Activated CD4-positive, CD25-positive, alpha-beta regulatory T cell treated with anti-CD3 and anti-CD28 coated beads, Interleukin-2, amount 50 U/mL, for 72 hours (primary cell): ENCODE data around the gene HERC6.
"Not testable (repeated sequence)": the region's sequence is repeated elsewhere in the genome, so short reads cannot be mapped to it uniquely, and the experiment has no call there.

Experiments used
- DNase-seq: peaks from one replicate; pipeline ENCODE4 v3.0.0; 2021

HERC6 gene

DNA sequence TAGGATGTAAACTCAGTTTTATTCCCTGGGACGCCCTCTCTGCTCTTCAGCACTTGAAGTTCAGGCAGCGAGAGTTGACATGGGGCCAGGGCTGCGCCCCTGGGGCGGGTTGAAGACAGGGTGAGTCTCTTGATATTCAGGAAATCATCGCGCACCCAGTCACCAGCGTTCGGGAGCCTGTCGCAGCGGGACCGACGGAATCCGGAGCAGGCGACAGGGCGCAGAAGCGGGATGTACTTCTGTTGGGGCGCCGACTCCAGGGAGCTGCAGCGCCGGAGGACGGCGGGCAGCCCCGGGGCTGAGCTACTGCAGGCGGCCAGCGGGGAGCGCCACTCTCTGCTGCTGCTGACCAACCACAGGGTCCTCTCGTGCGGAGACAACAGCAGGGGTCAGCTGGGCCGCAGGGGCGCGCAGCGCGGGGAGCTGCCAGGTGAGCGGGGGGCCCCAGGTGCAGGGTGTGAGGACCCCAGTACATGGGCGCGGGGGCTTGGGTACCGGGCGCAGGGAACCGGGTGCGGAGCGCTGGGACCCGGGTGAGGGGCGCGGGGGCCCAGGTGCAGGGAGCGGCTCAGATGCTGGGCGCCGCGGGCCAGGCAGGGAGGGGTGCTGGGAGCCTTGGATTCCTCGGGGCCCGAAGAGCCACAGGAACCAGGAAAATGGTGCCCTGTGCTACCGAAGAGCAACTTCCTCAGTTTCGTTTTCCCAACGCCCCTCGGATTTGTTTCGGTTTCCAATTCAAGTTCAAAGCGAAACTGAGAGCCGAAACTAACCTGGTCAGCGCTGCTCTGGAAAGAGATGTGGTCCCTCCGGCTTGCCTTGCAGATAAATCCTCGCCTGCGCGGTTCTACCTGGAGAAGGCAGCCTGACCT is at the start of gene HERC6:
Gene HERC6 (plus strand): TSS at position 162 of the 869 bp plus-strand sequence. CDS start 70 bp downstream, at position 232.
- peak; percentile 68 for DNase-seq

DNA sequence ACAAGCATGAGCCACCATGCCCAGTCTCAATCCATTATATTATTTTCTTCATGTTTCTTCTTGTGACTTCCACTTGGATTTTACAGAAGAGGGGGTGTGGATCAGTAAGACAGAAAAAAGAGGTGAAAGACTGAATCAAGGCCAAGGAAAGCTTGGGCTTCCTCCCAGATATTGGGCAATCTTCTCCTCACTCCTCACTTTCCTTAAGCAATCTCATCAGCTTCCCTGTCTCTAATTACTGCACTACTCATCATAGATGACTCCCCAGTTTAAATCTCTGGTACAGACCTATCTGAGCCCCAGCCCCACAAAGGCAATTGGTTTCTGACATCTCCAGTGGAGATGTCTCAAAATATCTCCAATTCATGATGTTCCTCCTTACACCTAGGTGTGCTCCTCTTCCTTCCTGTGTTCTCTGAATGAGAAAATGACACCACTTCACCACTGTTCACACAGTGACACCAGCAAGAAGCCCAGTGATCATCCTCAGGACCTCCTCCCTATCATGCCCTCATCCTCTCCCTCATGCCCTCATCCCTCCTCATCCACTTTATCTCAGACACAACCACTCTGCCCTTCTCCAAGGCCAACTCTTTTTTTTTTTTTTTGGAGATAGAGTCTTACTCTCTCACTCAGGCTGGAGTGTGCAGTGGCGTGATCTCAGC is 44.8 kb upstream of the HERC6 start:
- no peak for DNase-seq

DNA sequence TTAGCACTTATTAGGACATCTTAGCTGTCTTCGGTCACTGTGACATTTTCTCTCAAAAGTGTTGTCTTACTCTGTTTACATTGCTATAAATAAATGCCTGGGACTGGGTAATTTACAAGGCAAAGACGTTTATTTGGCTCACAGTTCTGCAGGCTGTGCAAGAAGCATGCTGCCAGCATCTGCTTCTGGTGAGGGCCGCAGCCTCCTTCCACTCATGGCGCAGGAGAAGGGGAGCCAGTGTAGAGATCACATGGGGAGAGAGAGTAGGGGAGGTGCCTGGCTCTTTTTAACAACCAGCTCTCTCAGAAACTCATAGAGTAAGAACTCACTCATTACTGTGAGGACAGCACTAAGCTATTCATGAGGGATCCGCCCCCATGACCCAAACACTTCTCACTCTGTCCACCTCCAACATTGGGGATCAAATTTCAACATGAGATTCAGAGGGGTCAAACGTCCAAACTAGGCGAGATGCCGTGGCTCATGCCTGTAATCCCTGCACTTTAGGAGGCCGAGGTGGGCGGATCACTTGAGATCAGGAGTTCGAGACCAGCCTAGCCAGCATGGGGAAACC is 43.5 kb upstream of the HERC6 start:
- DNase-seq = no peak

DNA sequence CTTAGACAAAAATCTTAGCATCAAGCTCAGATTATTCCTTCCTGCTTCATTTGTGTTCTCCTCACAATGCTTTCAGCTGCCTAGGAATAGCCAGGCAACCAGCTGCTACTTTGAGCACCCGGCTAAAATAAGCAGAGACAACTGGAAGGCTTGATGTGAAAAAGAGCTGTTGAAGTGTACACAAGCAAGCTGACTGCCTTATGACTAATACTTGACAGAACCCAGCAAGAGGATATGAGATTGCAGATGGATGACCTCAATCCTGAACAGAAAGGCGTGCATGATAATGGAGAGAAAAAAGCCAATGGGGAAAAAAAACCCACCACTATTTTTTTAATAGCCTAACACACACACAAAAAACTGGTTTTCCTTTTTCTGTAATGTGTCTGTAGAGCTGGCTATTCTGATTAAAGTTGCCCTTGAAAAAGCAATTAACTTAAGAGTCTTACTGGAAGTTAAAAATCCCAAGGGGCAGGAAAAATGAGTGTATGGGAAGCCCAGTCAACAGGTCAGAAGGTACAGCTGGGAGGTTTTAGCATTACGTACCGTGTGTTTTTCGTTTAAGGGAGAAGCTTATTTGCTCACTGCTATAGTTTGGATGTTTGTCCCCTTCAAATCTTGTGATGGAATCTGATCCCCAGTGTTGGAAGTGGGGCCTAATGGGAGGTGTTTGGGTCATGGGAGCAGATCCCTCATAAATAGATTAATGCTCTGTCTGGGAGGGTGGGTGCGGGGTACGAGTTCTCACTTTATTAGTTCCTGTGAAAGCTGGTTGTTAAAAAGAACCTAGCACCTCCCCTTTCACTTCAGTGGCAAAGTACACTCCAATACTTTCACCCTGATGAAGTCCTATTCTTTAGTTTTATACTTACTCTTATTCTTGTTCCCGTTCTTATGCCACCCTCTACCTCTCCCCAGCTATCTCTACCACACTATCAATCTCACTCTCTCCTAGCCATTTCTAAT is 37.1 kb upstream of the HERC6 start:
- no peak for DNase-seq

DNA sequence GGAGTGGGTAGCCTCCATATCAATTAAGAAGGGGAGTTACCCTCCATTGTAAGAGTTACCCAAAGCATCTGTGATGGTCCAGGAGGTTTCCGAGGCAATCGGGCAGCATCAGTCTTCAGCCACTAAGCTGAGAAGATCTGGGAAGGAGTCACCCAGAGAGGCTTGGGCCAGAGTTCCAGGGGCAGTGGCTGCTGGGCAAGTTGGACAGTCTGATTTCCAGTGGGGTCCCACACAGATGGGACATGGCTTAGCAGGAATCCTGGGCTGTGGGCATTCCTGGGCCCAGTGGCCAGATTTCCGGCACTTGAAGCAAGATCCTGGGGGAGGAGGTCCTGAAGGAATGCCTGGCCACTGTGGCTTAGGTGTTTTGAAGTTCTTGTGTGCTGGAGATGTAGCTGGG is 31.8 kb upstream of the HERC6 start:
- not testable (repeated sequence) for DNase-seq

DNA sequence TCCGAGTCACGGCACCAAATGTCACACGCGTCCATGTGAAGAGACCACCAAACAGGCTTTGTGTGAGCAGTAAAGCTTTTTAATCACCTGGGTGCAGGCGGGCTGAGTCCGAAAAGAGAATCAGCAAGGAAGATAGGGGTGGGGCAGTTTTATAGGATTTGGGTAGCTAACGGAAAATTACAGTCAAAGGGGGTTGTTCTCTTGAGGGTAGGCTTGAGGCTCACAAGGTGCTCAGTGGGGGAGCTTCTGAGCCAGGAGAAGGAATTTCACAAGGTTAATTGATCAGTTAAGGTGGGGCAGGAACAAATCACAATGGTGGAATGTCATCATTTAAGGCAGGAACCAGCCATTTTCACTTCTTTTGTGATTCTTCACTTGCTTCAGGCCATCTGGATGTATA is 29.9 kb upstream of the HERC6 start:
- DNase-seq = not testable (repeated sequence)

DNA sequence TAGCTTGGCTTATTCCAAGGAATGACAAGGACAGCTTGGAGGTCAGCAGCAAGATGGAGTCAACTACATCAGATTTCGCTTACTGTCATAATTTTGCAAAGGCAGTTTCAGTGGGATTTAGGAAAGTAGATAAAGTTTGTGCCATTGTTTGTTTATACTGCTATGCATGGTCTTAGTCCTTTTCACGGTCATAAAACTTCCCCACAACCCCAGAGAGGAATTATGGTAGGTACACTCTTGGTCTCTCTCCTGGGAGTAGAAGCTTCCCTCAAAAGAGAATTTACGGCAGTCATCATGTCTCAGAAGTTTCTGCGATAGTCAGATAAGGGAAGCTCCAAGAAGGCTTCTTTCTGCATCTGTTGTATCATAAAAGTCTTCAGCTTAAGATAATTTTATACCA is 27.9 kb upstream of the HERC6 start:
- no peak for DNase-seq

DNA sequence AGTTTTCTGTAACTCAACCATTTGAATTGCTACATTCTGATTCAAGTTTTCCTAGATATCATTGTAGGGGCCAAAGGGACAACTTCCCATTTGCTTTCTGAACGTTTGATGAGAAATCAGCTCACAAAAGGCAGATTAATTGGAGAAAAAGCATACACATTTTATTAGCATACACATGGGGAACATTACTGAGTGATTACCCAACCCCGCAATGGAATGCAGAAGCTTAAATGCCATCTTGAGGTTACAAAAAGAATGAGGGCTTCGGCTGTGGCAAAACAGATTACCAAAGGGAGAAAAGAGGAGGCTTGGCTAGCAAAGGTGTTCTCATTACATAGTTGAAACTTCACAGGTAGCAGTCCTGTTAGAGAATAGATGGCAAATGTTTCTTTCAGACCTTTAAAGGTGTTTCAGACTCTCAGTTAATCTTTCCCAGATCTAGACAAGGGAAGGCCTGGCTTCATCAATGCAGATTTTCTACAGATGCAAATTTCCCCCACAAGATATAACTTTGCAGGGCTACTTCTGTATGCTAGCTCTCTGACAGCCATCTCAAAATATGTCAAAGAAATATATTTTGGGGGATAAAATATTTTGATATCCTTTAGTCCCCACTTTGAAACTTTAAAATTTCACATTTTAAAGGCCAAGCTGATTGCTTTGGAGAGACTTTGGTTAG is 26.5 kb upstream of the HERC6 start:
- DNase-seq = no peak

DNA sequence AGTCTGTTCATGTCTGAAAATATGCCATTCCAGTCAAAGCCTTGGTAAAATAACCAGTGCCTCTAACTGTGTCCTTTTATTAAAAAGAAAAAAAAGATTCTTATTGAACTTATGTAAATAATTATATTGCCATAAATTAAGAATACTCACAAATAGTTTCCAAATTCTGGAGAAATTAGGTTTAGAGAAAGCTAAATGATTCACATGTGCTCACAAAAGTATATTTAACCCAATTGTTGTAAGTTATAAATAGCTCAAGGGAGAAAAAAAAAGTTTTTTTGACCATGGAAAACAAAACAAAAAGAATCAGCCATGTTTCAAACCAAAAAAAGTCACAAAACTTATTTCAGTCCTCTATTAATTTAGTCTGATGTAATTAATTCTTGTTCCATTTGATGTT is 25.3 kb upstream of the HERC6 start:
- DNase-seq = no peak

DNA sequence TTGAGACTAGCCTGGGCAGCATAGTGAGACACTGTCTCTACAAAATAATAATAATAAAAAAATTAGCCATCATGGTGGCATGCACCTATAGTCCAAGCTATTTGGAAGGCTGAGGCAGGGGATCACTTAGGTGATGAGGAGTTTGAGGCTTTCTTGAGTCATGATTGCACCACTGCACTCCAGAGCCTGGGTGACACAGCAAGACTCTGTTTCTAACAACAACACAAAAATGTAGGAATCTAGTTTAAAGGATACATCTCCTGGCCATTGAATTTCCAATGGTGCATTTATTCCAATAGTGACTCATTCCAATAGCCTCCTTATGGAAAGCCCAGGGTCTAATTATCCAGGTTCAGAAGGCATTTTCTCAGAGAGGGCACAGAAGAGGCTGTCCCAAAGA is 21.9 kb upstream of the HERC6 start:
- DNase-seq = no peak

DNA sequence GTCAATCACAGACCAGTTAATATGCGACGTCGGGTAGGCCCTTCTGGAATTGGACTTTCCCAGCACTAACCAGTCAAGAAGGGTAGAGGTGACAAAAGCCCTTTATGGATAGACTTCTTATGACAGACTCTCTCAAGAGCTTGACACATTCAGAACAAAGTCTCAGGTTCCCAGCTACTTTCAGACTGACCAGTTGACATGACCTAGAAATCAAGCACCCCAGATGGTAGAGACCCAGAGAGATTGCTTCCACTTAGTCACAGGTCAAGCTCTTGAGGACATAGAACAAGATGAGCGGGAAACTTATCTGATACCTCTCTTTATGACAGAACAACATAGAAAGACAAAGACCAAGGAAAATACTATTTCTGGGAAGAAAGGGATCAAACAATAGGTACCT is 21.4 kb upstream of the HERC6 start:
- DNase-seq = no peak

DNA sequence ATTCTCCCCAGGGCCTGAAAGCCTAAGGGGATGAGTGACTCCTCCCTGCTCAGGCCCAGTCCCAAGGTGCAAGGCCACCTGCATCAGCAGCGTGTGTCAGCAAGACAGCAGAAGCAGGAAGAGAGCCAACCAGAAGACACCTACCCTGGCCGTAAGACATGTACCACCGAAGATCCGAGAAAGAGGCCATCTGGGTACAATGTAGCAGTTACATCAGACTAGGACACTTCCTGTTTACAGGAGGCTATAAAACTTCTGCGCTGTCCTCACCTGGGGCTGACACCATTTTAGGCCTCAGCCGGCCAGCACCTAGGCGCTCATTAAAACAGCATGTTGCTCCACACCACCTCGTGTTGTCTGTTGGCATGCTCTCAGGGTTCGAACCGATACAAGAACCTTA is 19.1 kb upstream of the HERC6 start:
- no peak for DNase-seq

DNA sequence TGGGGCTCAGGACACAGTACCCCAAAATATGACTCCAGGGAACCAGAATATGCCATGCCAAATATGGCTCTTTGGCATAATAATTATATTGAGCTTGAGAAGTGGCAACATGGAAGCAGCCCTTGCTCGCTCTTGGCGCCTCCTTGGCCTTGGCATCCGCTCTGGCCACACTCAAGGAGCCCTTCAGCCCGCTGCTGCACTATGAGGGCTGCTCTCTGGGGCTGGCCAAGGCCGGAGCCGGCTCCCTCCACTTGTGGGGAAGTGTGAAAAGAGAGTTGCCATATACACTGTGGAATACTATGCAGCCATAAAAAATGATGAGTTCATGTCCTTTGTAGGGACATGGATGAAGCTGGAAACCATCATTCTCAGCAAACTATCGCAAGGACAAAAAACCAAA is 18.4 kb upstream of the HERC6 start:
- no peak for DNase-seq

DNA sequence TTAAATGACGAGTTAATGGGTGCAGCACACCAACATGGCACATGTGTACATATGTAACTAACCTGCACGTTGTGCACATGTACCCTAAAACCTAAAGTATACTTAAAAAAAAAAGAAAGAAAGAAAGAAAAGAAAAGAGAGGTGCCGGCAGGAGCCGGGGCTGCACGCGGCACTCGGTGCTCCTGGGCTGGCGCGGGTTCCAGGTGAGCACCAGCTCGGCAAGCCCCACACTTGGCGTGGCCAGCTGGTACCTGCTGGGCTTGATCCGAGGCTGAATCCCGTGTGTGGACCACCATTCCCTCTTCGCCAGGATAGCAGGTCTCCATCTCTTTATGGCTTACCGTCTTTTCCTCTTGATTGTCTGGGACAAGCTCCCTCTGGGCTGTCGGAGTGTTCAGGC is 17.9 kb upstream of the HERC6 start:
- DNase-seq = no peak

DNA sequence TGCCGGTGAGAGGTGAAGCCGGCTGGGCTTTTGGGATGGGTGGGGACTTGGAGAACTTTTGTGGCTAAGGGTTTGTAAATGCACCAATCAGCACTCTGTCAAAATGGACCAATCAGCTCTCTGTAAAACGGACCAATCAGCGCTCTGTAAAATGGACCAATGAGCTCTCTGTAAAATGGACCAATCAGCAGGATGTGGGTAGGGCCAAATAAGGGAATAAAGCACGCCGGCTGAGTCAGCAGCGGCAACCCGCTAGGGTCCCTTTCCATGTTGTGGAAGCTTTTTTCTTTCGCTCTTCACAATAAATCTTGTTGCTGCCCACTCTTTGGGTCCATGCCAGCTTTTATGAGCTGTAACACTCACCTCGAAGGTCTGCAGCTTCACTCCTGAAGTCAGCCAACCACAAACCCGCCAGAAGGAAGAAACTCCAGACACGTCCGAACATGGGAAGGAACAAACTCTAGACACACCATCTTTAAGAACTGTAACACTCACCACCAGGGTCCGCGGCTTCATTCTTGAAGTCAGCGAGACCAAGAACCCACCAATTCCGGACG is 17.4 kb upstream of the HERC6 start:
- DNase-seq = not testable (repeated sequence)

DNA sequence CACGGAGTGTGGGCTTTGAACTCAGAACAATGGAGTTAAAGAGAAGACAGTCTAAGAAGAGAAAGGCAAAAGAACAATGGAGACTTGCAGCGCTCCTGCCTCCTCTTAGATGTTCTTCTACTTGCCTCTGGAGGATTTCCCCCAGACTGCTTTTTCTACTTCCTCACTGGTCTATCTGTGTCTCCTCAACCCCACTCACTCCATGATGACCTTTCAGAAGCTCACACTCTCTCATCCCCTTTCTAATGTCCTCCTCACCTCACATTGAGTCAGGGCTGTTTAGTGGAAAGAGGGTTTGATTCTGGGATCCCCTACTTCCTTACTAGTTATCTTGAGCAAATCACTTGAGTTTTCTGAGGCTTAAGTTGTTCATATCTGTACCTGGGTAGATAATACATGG is 12.2 kb upstream of the HERC6 start:
- DNase-seq = no peak

DNA sequence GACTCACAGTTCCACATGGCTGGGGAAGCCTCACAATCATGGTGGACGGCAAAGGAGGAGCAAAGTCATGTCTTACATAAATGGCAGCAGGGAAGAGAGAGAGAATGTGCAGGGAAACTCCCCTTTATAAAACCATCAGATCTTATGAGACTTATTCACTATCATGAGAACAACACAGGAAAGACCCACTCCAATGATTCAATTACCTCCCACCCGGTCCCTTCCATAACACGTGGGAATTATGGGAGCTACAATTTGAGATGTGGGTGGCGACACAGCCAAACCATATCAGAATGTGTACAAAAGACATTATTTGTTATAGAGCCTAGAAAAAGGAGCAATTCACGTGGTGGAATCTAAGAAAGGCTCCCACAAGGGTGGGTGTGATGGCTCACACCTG is 10.8 kb upstream of the HERC6 start:
- DNase-seq = no peak

DNA sequence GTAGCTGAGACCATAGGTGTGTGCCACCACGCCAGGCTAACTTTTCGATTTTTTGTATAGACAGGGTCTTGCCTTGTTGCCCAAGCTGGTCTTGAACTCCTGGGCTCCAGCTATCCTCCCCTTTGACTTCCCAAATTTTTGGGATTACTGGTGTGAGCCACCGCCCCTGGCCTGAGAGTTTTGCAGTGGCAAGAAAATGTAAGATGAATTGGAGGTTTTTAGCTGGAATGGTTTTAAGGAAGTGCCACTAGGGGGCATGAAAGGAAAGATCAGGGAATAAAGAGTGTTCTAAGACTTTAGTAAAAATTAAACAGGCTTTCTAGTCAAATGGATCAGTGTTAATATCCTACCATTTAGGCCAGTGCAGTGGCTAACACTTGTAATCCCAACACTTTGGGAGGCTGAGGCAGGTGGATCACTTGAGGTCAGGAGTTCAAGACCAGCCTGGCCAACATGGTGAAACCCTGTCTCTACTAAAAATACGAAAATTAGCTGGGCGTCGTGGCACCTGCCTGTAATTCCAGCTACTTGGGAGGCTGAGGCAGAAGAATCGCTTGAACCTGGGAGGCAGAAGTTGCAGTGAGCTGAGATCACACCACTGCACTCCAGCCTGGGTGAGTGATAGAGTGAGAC is 9.4 kb upstream of the HERC6 start:
- not testable (repeated sequence) for DNase-seq

DNA sequence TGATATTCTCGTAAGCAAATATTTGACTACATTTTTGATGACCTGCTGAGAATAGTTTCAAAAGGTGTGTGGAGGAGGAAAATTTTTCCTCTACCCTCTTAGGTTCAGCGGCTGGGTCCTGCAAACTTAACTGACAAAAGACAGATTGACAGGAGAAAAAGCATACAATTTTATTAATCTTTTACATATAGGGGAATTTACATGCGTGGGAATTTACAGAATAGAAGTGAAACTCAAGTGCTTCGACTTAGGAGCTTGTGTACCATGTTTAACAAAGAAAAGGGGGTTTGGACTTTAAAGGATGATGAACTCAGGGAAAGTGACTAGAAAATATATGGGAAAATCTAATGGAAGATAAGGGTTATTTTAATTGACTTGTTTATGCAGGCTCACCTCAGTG is 2.5 kb downstream of the HERC6 start:
- DNase-seq = no peak

DNA sequence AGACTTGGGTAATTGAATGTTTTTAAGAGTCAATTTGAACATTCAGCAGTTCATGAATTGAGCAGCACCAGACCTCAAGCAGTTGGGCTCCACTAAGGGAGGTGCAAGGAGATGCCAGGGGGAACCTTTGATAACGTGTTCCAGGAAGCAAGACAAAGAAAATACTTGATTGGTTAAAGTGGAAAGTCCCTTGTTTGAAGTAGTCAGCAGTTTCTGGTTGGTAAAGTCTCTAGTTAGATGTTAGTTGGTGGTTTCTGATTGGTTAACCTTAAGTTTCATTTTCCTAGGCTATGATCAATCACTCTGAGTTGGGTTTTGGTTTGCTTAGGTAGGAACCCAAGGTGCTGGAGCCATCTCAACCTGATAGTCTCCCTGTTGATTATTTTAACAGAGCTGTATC is 4.0 kb downstream of the HERC6 start:
- DNase-seq = peak; percentile 54

DNA sequence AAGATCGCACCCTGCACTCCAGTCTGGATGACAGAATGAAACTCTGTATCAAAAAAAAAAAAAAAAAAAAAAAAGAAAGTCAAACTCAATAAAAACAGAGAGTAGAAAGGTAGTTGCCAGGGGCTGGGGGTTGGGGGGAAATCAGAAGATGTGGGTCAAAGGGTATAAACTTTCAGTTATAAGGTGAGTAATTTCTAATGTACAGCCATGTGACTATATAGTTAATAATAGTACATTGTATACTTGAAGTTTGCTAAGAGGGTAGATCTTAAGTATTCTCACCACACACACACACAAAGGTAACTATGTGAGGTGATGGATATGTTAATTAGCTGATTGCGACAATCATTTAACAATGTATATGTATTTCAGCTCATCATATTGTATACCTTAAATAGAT is 11.5 kb downstream of the HERC6 start:
- DNase-seq = no peak

DNA sequence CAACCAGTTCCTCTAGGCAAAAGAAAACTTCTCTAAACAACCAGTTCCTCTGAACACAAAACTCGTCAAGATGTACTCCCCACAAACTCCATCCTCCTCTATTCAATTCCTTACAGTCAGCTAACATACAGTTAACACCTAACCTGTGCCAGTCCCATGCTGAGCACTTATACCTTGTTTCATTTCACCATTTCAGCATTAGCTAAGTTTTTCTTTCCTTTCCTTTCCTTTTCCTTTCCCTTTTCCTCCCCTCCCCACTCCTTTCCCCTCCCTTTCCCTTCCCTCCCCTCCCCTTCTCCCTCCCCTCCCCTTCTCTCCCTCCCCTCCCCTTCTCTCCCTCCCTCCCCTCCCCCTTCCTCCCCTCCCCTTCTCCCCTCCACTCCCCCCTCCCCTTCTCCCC is 13.1 kb downstream of the HERC6 start:
- no peak for DNase-seq
